PC-9 (cell line): ENCODE results near the gene MAP3K20.

ENCODE experiments used
- CTCF ChIP-seq: fragments of 200-600 bp; sonication (generic); conservative IDR thresholded peaks from 2 replicates; pipeline ENCODE4 v1.6.1; 2017; ENCODE audit warnings: mixed run types, antibody characterized with exemption, mild to moderate bottlenecking, moderate library complexity
- EZH2 ChIP-seq: fragments of 200-600 bp; sonication (generic); IDR thresholded peaks from 2 replicates; pipeline ENCODE4 v1.8.0; 2017; ENCODE audit warnings: antibody characterized with exemption, low read depth

GRCh38 chr2:173287594-173287993, 211.9 kb downstream of the MAP3K20 start:
- TF ChIP-seq CTCF (no peak), EZH2 (no peak)
